ENCODE results near the gene LIMS2. TPM values are rescaled to one million over a fixed set of nuclear protein-coding genes. Genes with fewer than 3 reads are reported as not detected.
A peak's percentile ranks its signal among the peaks of the same experiment; 100 is the strongest.

LIMS2 gene
- total RNA-seq, 1 experiment from 2014 or later: 8.9 TPM

DNA sequence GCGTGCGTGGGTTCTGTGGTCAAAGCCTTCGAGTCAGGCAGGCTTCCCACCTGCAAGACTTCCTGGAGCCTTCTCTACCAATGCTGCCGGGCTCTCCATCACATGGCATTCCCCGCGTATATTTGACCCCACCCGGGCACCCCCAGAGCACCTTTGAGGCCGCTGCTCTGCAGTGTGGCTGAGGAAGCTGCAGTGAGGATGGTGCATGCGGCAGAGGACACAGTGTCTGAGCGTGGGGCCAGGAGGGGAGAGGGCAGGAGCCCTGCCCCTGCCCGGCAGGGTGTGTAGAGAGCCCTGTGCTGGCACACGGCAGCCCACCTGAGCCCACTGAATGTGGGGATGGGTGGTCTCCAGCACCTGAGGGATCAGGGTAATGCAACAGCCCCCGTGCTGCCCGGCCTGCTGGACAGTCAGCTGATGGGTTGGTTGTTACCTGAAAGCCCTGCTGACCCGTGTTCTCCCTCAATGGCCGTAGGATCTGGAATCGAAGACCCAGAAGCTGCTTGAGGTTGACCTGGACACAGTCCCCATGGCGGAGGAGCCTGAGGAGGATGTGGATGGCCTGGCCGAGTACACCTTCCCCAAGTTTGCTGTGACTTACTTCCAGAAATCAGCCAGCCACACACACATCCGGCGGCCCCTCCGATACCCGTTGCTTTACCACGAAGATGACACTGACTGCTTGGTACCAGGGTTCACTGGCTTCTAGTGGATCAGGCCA lies 66.1 kb downstream of the LIMS2 start:
- Histone ChIP-seq H3K4me1 (ENCODE audit: control insufficient read depth, insufficient read depth, low read length) (no peaks in the 10 kb centered on the region), H3K4me3 (ENCODE audit: low read depth in 2 of 2, low read length in 2 of 2) (no peak overlapping the region), H3K36me3 (ENCODE audit: control insufficient read depth, insufficient read depth, low read length) (no peaks in the 10 kb centered on the region), H3K27me3 (ENCODE audit: control insufficient read depth, insufficient read depth, low read length) (no peaks in the 10 kb centered on the region), H3K9me3 (ENCODE audit: control insufficient read depth, insufficient read depth, low read depth, low read length) (peaks cover 11% of the 10 kb centered on the region; the same call in 1 of the 2 replicates), H3K27ac (ENCODE audit: low read length) (no peak overlapping the region)
- ChIA-PET CTCF (no interaction called here), POLR2A (no interaction called here)
- intact Hi-C loops (cut with micrococcal nuclease; ENCODE audit: unreplicated experiment): no loop called here
- DNase-seq (ENCODE audit: low read depth, low spot score) (no peak), ATAC-seq (0 out of 2 replicates have a peak, but pooled peaks have one; percentile 16)
- no TSS peak for BruUV-seq (replicated peaks)
- TF ChIP-seq POLR2AphosphoS5 (IDR thresholded peaks at IDR 0.05; ENCODE audit: low read depth, low read length) (no peak), SIN3A (IDR thresholded peaks at IDR 0.05; ENCODE audit: borderline replicate concordance, insufficient read depth, low read depth, low read length) (no peak), TCF7L2 (IDR thresholded peaks at IDR 0.05; ENCODE audit: low read depth, low read length) (no peak)
- TF ChIP-seq, protein P1, sequence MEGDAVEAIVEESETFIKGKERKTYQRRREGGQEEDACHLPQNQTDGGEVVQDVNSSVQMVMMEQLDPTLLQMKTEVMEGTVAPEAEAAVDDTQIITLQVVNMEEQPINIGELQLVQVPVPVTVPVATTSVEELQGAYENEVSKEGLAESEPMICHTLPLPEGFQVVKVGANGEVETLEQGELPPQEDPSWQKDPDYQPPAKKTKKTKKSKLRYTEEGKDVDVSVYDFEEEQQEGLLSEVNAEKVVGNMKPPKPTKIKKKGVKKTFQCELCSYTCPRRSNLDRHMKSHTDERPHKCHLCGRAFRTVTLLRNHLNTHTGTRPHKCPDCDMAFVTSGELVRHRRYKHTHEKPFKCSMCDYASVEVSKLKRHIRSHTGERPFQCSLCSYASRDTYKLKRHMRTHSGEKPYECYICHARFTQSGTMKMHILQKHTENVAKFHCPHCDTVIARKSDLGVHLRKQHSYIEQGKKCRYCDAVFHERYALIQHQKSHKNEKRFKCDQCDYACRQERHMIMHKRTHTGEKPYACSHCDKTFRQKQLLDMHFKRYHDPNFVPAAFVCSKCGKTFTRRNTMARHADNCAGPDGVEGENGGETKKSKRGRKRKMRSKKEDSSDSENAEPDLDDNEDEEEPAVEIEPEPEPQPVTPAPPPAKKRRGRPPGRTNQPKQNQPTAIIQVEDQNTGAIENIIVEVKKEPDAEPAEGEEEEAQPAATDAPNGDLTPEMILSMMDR (IDR thresholded peaks at IDR 0.05): no peak
- TF ChIP-seq, protein P2, sequence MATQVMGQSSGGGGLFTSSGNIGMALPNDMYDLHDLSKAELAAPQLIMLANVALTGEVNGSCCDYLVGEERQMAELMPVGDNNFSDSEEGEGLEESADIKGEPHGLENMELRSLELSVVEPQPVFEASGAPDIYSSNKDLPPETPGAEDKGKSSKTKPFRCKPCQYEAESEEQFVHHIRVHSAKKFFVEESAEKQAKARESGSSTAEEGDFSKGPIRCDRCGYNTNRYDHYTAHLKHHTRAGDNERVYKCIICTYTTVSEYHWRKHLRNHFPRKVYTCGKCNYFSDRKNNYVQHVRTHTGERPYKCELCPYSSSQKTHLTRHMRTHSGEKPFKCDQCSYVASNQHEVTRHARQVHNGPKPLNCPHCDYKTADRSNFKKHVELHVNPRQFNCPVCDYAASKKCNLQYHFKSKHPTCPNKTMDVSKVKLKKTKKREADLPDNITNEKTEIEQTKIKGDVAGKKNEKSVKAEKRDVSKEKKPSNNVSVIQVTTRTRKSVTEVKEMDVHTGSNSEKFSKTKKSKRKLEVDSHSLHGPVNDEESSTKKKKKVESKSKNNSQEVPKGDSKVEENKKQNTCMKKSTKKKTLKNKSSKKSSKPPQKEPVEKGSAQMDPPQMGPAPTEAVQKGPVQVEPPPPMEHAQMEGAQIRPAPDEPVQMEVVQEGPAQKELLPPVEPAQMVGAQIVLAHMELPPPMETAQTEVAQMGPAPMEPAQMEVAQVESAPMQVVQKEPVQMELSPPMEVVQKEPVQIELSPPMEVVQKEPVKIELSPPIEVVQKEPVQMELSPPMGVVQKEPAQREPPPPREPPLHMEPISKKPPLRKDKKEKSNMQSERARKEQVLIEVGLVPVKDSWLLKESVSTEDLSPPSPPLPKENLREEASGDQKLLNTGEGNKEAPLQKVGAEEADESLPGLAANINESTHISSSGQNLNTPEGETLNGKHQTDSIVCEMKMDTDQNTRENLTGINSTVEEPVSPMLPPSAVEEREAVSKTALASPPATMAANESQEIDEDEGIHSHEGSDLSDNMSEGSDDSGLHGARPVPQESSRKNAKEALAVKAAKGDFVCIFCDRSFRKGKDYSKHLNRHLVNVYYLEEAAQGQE (IDR thresholded peaks at IDR 0.05; ENCODE audit: insufficient read depth in 1 of 2, low read depth in 2 of 2, low read length in 1 of 2): no peak
- in situ Hi-C loops (cut with HindIII; ENCODE audit: low pct_unique_long_range_greater_than_20kb, low sequenced_read_pairs): no loop called here

DNA sequence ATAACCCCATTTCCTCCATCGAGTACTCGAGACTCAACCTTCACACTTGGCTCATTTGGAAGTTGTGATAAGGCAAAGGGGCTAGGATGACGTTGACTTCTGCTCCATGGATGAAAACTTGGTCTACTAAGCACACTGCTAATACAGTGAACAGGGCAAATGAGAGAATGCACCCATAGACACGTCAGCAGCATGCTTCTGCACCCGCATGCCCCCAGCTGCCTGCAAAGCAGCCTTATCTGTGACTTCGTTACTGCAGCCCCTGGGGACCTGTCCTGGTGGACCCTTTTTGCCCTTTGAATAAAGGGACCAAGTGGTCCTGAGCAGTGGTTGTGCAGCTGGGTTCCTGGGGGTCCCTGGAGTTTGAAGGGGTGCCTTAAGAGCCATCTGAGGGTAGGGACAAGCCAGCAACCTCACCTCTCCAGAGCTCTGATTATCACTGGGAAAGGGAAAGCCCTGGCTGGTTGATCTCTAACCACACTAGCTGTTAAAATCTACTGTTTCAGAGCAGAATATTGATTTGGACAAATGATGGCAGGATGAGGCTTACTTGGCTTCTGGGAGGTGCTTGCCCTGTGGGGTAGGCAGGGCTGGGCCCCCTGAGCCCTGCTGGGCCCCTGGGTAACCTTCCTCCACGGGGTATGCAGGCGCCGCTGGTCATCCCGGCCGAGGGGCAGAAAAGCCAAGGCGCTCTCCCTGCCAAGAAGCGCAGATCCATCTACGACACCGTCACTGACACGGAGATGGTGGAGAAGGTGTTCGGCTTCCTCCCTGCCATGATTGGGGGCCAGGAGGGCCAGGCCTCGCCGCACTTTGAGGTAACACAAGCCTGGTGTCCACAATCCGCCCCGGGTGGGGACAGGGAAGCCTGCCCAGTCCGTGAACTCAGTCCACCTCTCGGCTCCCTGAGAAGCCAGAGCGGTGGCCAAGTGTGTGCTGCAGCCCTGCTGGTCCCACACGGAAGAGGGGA lies 67.0 kb downstream of the LIMS2 start:
- Histone ChIP-seq H3K36me3 (ENCODE audit: control insufficient read depth, insufficient read depth, low read length) (no peaks in the 10 kb centered on the region), H3K4me1 (ENCODE audit: control insufficient read depth, insufficient read depth, low read length) (no peaks in the 10 kb centered on the region), H3K9me3 (ENCODE audit: control insufficient read depth, insufficient read depth, low read depth, low read length) (peaks cover 5% of the 10 kb centered on the region; the same call in 1 of the 2 replicates), H3K4me3 (ENCODE audit: low read depth in 2 of 2, low read length in 2 of 2) (no peak overlapping the region), H3K27ac (ENCODE audit: low read length) (no peak overlapping the region), H3K27me3 (ENCODE audit: control insufficient read depth, insufficient read depth, low read length) (no peaks in the 10 kb centered on the region)
- intact Hi-C loops (cut with micrococcal nuclease; ENCODE audit: unreplicated experiment) (no loop called here), in situ Hi-C loops (cut with HindIII; ENCODE audit: low pct_unique_long_range_greater_than_20kb, low sequenced_read_pairs) (no loop called here)
- TF ChIP-seq POLR2AphosphoS5 (IDR thresholded peaks at IDR 0.05; ENCODE audit: low read depth, low read length) (no peak), SIN3A (IDR thresholded peaks at IDR 0.05; ENCODE audit: borderline replicate concordance, insufficient read depth, low read depth, low read length) (no peak), TCF7L2 (IDR thresholded peaks at IDR 0.05; ENCODE audit: low read depth, low read length) (no peak)
- TF ChIP-seq, protein P2 (IDR thresholded peaks at IDR 0.05; ENCODE audit: insufficient read depth in 1 of 2, low read depth in 2 of 2, low read length in 1 of 2): no peak
- TF ChIP-seq, protein P1 (IDR thresholded peaks at IDR 0.05): no peak
- CTCF ChIA-PET: interaction anchor here (0.6 kb wide), 1 partner anchor 112 kb away, joined by 3 read pairs; no protein-coding TSS in a partner anchor
- no TSS peak for BruUV-seq (replicated peaks)
- DNase-seq (ENCODE audit: low read depth, low spot score): no peak
- 0 out of 2 replicates have a peak, but pooled peaks have one; percentile 28 for ATAC-seq
- POLR2A ChIA-PET: no interaction called here

All from Panc1 (cell line).